PFSK-1 (cell line): ENCODE measurements around the gene ABCC10.

Source experiments
- FOXP2 ChIP-seq: optimal IDR thresholded peaks from 2 replicates; pipeline ENCODE3; 2011; ENCODE audit warnings: borderline replicate concordance, control low read depth, inconsistent platforms; ENCODE audit not compliant: insufficient read depth; ENCODE audit errors: extremely low read length, extremely low read depth
- POLR2AphosphoS5 ChIP-seq: IDR thresholded peaks from 2 replicates; pipeline ENCODE4 v1.6.1; 2012; ENCODE audit warnings: low read depth, mild to moderate bottlenecking, control low read depth, low read length, moderate library complexity
- REST ChIP-seq, 2 experiments: IDR thresholded peaks; 2 replicates each; pipeline versions ENCODE4 v1.6.1 to v1.8.0; 2011 to 2012; ENCODE audit warnings: low read depth in 2 of 2, low read length in 2 of 2, control low read depth in 1 of 2, inconsistent platforms in 1 of 2, mild to moderate bottlenecking in 1 of 2, moderate library complexity in 1 of 2; ENCODE audit not compliant: insufficient read depth in 1 of 2
- SIN3A ChIP-seq: IDR thresholded peaks from 2 replicates; pipeline ENCODE4 v1.6.1; 2012; ENCODE audit warnings: mild to moderate bottlenecking, low read length, moderate library complexity, borderline replicate concordance; ENCODE audit not compliant: insufficient read depth
- TAF1 ChIP-seq: IDR thresholded peaks from 2 replicates; pipeline ENCODE4 v1.6.1; 2012; ENCODE audit warnings: low read length, control low read depth, borderline replicate concordance; ENCODE audit not compliant: insufficient read depth

The ABCC10 gene

GRCh38 chr6:43396408-43397149 lies 30.8 kb upstream of the ABCC10 start:
- no peak for TF ChIP-seq FOXP2
- TF ChIP-seq TAF1: no peak
- TF ChIP-seq REST (IDR thresholded peaks at IDR 0.05; ENCODE audit: insufficient read depth in 1 of 2, low read depth in 2 of 2, low read length in 2 of 2): no peak
- TF ChIP-seq SIN3A: no peak
- TF ChIP-seq POLR2AphosphoS5: no peak

- no peak for TF ChIP-seq FOXP2
- TF ChIP-seq POLR2AphosphoS5: no peak
- TF ChIP-seq TAF1: no peak
- no peak for TF ChIP-seq SIN3A
- TF ChIP-seq REST (IDR thresholded peaks at IDR 0.05; ENCODE audit: insufficient read depth in 1 of 2, low read depth in 2 of 2, low read length in 2 of 2): no peak
Observed at GRCh38 chr6:43399932-43400487, 27.3 kb upstream of the ABCC10 start.

GRCh38 chr6:43401730-43402129 lies 25.6 kb upstream of the ABCC10 start:
- no peak for TF ChIP-seq FOXP2
- TF ChIP-seq TAF1: no peak
- no peak for TF ChIP-seq SIN3A
- no peak for TF ChIP-seq POLR2AphosphoS5
- no peak for TF ChIP-seq REST (IDR thresholded peaks at IDR 0.05; ENCODE audit: insufficient read depth in 1 of 2, low read depth in 2 of 2, low read length in 2 of 2)

GRCh38 chr6:43402820-43403219 lies 24.5 kb upstream of the ABCC10 start:
- TF ChIP-seq FOXP2 (no peak), TAF1 (no peak), POLR2AphosphoS5 (no peak), SIN3A (no peak), REST (IDR thresholded peaks at IDR 0.05; ENCODE audit: insufficient read depth in 1 of 2, low read depth in 2 of 2, low read length in 2 of 2) (no peak)
